ENCODE data around the gene NR4A3. TPM values are rescaled to one million over a fixed set of nuclear protein-coding genes. Genes with fewer than 3 reads are reported as not detected.
A peak's percentile ranks its signal among the peaks of the same experiment; 100 is the strongest.

NR4A3 gene
- total RNA-seq, 2 experiments from 2014 or later = 112 to 113 TPM

DNA sequence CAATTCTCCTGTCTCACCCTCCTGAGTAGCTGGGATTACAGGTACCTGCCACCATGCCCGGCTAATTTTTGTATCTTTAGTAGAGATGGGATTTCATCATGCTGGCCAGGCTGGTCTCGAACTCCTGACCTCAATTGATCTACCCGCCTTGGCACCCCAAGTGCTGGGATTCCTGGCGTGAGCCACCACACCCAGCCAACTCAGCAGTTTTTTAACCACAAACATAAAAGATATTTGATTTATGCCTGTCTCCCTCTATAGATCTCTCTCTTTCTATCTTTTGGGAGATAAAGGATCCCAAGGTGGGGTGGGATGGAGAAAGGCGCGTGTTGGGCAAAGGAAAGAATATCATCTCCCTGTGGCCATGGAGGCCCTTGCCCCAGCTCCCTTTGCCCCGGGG lies 26.8 kb downstream of the NR4A3 start:
- ATAC-seq (no peak), DNase-seq (no peak)
- ChIA-PET POLR2A (interaction anchor here (2.1 kb wide), 1 partner anchor 20 kb away, joined by 6 read pairs; no protein-coding TSS in a partner anchor), CTCF (interaction anchor here (0.6 to 1.6 kb wide), 2 partner anchors 57 to 1791 kb away, joined by 4 read pairs; partner anchors contain the start of gene STX17)
- peaks cover 93% of the 10 kb centered on the region for H3K36me3 Mint-ChIP-seq (ENCODE audit: low read depth)
- H3K27me3 Mint-ChIP-seq = no peaks in the 10 kb centered on the region
- intact Hi-C loops (cut with micrococcal nuclease) = no loop called here
- peaks cover 12% of the 10 kb centered on the region for H3K9me3 Mint-ChIP-seq
- peaks cover 55% of the 10 kb centered on the region for H3K4me1 Mint-ChIP-seq (ENCODE audit: low read depth)
- H3K27ac Mint-ChIP-seq = no peak overlapping the region
- TF ChIP-seq, protein P1, sequence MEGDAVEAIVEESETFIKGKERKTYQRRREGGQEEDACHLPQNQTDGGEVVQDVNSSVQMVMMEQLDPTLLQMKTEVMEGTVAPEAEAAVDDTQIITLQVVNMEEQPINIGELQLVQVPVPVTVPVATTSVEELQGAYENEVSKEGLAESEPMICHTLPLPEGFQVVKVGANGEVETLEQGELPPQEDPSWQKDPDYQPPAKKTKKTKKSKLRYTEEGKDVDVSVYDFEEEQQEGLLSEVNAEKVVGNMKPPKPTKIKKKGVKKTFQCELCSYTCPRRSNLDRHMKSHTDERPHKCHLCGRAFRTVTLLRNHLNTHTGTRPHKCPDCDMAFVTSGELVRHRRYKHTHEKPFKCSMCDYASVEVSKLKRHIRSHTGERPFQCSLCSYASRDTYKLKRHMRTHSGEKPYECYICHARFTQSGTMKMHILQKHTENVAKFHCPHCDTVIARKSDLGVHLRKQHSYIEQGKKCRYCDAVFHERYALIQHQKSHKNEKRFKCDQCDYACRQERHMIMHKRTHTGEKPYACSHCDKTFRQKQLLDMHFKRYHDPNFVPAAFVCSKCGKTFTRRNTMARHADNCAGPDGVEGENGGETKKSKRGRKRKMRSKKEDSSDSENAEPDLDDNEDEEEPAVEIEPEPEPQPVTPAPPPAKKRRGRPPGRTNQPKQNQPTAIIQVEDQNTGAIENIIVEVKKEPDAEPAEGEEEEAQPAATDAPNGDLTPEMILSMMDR (IDR thresholded peaks at IDR 0.05) = no peak
- no peak overlapping the region for H3K4me3 Mint-ChIP-seq

DNA sequence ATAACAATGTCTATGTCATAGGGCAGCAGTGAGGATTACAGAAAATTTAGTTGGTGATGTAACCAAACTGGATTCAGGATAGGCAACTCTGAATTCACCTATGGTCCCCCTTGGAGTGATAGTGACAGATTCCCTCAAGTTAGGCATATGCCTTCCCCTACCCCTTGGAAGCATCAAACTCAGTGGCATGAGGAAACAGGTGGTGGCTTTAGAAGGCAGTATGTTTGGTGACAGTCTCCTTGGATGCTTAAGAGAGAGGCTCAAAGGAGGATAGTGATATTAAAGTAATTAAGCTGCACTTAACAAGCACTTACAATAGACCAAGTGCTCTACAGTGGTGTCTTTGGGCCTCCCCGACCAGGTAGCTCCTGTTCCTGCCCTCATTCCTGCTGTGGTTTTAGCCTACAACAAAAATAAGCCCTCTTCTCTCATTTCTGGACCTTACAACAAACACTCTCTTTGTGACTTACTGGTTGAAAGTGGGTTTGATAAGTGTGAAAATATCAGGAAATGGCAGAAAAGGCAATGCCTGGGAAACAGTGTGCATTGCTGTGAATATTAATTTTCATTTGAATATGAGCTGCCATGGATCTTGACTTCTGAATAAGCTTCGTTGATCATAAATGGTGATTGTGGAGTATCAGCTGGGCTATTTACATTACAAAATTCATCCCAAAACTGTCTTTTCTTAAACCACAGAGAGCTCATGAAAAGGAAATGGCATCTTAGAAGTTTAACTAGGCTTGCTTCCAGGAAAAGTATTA lies 29.2 kb downstream of the NR4A3 start:
- peak; percentile 13 for ATAC-seq
- Mint-ChIP-seq H3K4me1 (ENCODE audit: low read depth) (peaks cover 55% of the 10 kb centered on the region), H3K9me3 (peaks cover 12% of the 10 kb centered on the region), H3K36me3 (ENCODE audit: low read depth) (peaks cover 82% of the 10 kb centered on the region), H3K27ac (peak overlapping the region; percentile 83), H3K27me3 (no peaks in the 10 kb centered on the region), H3K4me3 (no peak overlapping the region)
- ChIA-PET CTCF (interaction anchor here (1.3 kb wide), 1 partner anchor 8 kb away, joined by 3 read pairs; no protein-coding TSS in a partner anchor), POLR2A (interaction anchor here (0.9 to 1.5 kb wide), 2 partner anchors 10 to 12 kb away, joined by 3 to 4 read pairs; no protein-coding TSS in a partner anchor)
- TF ChIP-seq, protein P1 (IDR thresholded peaks at IDR 0.05) = no peak
- intact Hi-C loops (cut with micrococcal nuclease) = no loop called here
- no peak for DNase-seq

DNA sequence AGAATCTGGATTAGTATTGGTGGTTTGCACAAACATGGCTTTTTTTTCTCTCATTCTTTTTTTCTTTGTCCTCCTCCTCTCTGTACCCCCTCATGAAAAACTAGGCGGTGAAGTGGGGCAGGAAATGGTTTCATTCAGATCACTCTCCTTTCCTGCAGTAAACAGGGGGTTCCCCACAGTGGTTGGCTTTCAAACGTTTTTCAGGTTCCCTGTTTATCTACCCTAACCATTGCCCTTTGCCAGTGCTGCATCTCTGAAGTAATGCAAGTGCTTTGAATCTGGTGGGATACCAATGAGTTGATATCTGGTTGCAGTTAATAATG lies 29.8 kb downstream of the NR4A3 start:
- POLR2A ChIA-PET = interaction anchor here (0.9 to 1.5 kb wide), 2 partner anchors 11 to 12 kb away, joined by 3 to 4 read pairs; no protein-coding TSS in a partner anchor
- CTCF ChIA-PET = interaction anchor here (1.3 kb wide), 1 partner anchor 8 kb away, joined by 3 read pairs; no protein-coding TSS in a partner anchor
- Mint-ChIP-seq H3K4me1 (ENCODE audit: low read depth) (peaks cover 55% of the 10 kb centered on the region), H3K36me3 (ENCODE audit: low read depth) (peaks cover 82% of the 10 kb centered on the region), H3K9me3 (peaks cover 12% of the 10 kb centered on the region), H3K27me3 (no peaks in the 10 kb centered on the region), H3K4me3 (no peak overlapping the region), H3K27ac (peak overlapping the region; percentile 83)
- DNase-seq = peak; percentile 72
- intact Hi-C loops (cut with micrococcal nuclease) = no loop called here
- peak; percentile 78 for ATAC-seq
- TF ChIP-seq, protein P1 (IDR thresholded peaks at IDR 0.05) = no peak

DNA sequence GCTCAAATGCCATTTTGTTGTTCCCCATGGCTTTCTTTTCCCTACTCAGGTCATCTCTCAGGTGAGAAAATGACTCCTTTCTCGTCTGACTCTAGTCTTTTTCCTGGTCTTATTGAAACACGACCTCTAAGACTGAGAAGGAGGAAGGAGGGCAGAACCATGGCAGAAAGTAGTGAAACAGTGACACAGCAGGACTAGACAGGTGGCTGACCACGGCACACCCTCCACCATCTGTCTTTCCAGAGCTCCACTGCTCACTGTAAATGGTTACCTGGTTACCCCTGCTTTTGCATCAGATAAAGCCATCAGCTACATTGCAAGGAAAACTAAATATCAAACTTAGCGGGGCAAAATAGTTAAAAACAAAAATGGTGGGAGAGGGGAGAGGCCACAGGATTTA lies 30.9 kb downstream of the NR4A3 start:
- Mint-ChIP-seq H3K36me3 (ENCODE audit: low read depth) (peaks cover 80% of the 10 kb centered on the region), H3K27ac (peak overlapping the region; percentile 8), H3K4me1 (ENCODE audit: low read depth) (peaks cover 52% of the 10 kb centered on the region), H3K9me3 (peaks cover 12% of the 10 kb centered on the region), H3K4me3 (no peak overlapping the region), H3K27me3 (no peaks in the 10 kb centered on the region)
- CTCF ChIA-PET = no interaction called here
- POLR2A ChIA-PET = no interaction called here
- no peak for DNase-seq
- TF ChIP-seq, protein P1 (IDR thresholded peaks at IDR 0.05) = no peak
- no peak for ATAC-seq
- intact Hi-C loops (cut with micrococcal nuclease) = no loop called here

Measured in activated CD8-positive, alpha-beta T cell treated with anti-CD3 and anti-CD28 coated beads for 36 hours (primary cell).